ENCODE measurements around the gene GPR151.

Gene GPR151

GRCh38 chr5:146548781-146549449 is 32.9 kb upstream of the GPR151 start (continued):
- TF ChIP-seq ZBTB11 (tag by site-specific recombination; conservative IDR thresholded peaks at IDR 0.05; ENCODE audit: low read depth) (no peak), ZNF777 (tag by site-specific recombination; IDR thresholded peaks at IDR 0.05; ENCODE audit: borderline replicate concordance) (no peak), ZNF426 (tag by site-specific recombination; IDR thresholded peaks at IDR 0.05) (no peak)

GRCh38 chr5:146544232-146544631 is 28.2 kb upstream of the GPR151 start:
- Histone ChIP-seq H3K27ac (ENCODE audit: extremely low read depth, low read depth, low read length) (no peak overlapping the region), H3K4me1 (ENCODE audit: control insufficient read depth, insufficient read depth, low read length) (no peaks in the 10 kb centered on the region), H3K9me3 (ENCODE audit: control insufficient read depth, insufficient read depth, low read depth, low read length) (no peaks in the 10 kb centered on the region), H3K36me3 (ENCODE audit: control insufficient read depth in 2 of 2, insufficient read depth in 1 of 2, low read length in 2 of 2) (no peaks in the 10 kb centered on the region), H3K4me3 (ENCODE audit: low read depth, low read length) (no peak overlapping the region)
- ChIA-PET POLR2A (no interaction called here), CTCF (interaction anchor here (1.6 to 1.9 kb wide), 2 partner anchors 11 to 421 kb away, joined by 7 to 15 read pairs; no protein-coding TSS in a partner anchor)
- TF ChIP-seq ZNF692 (tag by site-specific recombination; IDR thresholded peaks at IDR 0.05) (no peak), ZNF658 (tag by site-specific recombination; IDR thresholded peaks at IDR 0.05) (no peak)

- Histone ChIP-seq H3K36me3 (ENCODE audit: control insufficient read depth in 2 of 2, insufficient read depth in 1 of 2, low read length in 2 of 2) (no peaks in the 10 kb centered on the region), H3K9me3 (ENCODE audit: control insufficient read depth, insufficient read depth, low read depth, low read length) (no peaks in the 10 kb centered on the region), H3K4me1 (ENCODE audit: control insufficient read depth, insufficient read depth, low read length) (no peaks in the 10 kb centered on the region), H3K27ac (ENCODE audit: extremely low read depth, low read depth, low read length) (no peak overlapping the region), H3K4me3 (ENCODE audit: low read depth, low read length) (no peak overlapping the region)
- POLR2A ChIA-PET: no interaction called here
- CTCF ChIA-PET: interaction anchor here (0.6 to 6.6 kb wide), 29 partner anchors 8 to 827 kb away, joined by 3 to 115 read pairs (median 4); partner anchors contain the start of gene GPR151
- TF ChIP-seq OVOL3 (tag by site-specific recombination; IDR thresholded peaks at IDR 0.05) (no peak), ZBTB48 (tag by site-specific recombination; IDR thresholded peaks at IDR 0.05) (no peak), REST (tag by site-specific recombination; IDR thresholded peaks at IDR 0.05) (no peak), ZBTB8A (tag by site-specific recombination; IDR thresholded peaks at IDR 0.05) (no peak), ZNF18 (tag by site-specific recombination; IDR thresholded peaks at IDR 0.05) (no peak), REPIN1 (tag by site-specific recombination; IDR thresholded peaks at IDR 0.05; ENCODE audit: low read depth) (no peak), ZBTB7A (tag by site-specific recombination; IDR thresholded peaks at IDR 0.05; ENCODE audit: low read depth) (no peak), ZNF324 (tag by site-specific recombination; IDR thresholded peaks at IDR 0.05) (no peak), ZNF501 (tag by site-specific recombination; IDR thresholded peaks at IDR 0.05) (no peak), ZNF785 (tag by site-specific recombination; IDR thresholded peaks at IDR 0.05) (no peak), ZNF2 (tag by site-specific recombination; IDR thresholded peaks at IDR 0.05) (0 out of 2 replicates have a peak, but pooled peaks have one; percentile 24), GLIS1 (tag by site-specific recombination; IDR thresholded peaks at IDR 0.05) (peak; percentile 36; the same call in 1 of the 2 replicates), ATF2 (tag by site-specific recombination; IDR thresholded peaks at IDR 0.05; ENCODE audit: low read depth) (no peak), ZNF341 (tag by site-specific recombination; IDR thresholded peaks at IDR 0.05; ENCODE audit: low read depth) (no peak)
These were observed 26.2 kb upstream of the GPR151 start for GRCh38 chr5:146541958-146542849.
